Hepatocyte (in vitro differentiated cells): ENCODE data around the gene PABPN1L. TPM values are rescaled to one million over a fixed set of nuclear protein-coding genes. Genes with fewer than 3 reads are reported as not detected.
"Not testable (repeated sequence)": the region's sequence is repeated elsewhere in the genome, so short reads cannot be mapped to it uniquely, and the experiment has no call there.

Experiments used
- DNase-seq: peaks from one replicate; pipeline ENCODE4 v3.0.0-alpha.2; 2016; ENCODE audit warnings: low spot score
- H2AFZ ChIP-seq: fragments of 200-600 bp; sonication (generic); 2 replicates; pipeline ENCODE4 v1.6.0; 2016; ENCODE audit warnings: antibody characterized with exemption, mild to moderate bottlenecking
- H3K27ac ChIP-seq: fragments of 200-600 bp; sonication (generic); 2 replicates; pipeline ENCODE4 v1.5.1; 2016; ENCODE audit warnings: mild to moderate bottlenecking
- H3K27me3 ChIP-seq: fragments of 200-600 bp; sonication (generic); 2 replicates; pipeline ENCODE4 v1.6.1; 2016
- H3K36me3 ChIP-seq: fragments of 200-600 bp; sonication (generic); replicated peaks from 2 replicates; pipeline ENCODE4 v1.5.1; 2016; ENCODE audit warnings: low read depth; ENCODE audit not compliant: insufficient read depth
- H3K4me1 ChIP-seq: fragments of 200-600 bp; sonication (generic); 2 replicates; pipeline ENCODE4 v1.5.1; 2016; ENCODE audit warnings: mild to moderate bottlenecking, moderate library complexity; ENCODE audit not compliant: insufficient read depth
- H3K4me2 ChIP-seq: fragments of 200-600 bp; sonication (generic); 2 replicates; pipeline ENCODE4 v1.6.0; 2016
- H3K4me3 ChIP-seq: fragments of 200-600 bp; sonication (generic); 2 replicates; pipeline ENCODE4 v1.5.1; 2016; ENCODE audit warnings: mild to moderate bottlenecking
- H3K79me2 ChIP-seq: fragments of 200-600 bp; sonication (generic); 2 replicates; pipeline ENCODE4 v1.6.0; 2017; ENCODE audit warnings: mild to moderate bottlenecking
- H3K9me2 ChIP-seq: fragments of 200-600 bp; sonication (generic); replicated peaks from 2 replicates; pipeline ENCODE4 v1.6.0; 2017; ENCODE audit warnings: mild to moderate bottlenecking; ENCODE audit not compliant: insufficient read depth
- H3K9me3 ChIP-seq: fragments of 200-600 bp; sonication (generic); 2 replicates; pipeline ENCODE4 v1.5.1; 2016; ENCODE audit warnings: low read depth, mild to moderate bottlenecking
- H4K20me1 ChIP-seq: fragments of 200-600 bp; sonication (generic); 2 replicates; pipeline ENCODE4 v1.6.0; 2016; ENCODE audit warnings: mild to moderate bottlenecking; ENCODE audit not compliant: insufficient read depth, poor library complexity, severe bottlenecking
- CTCF ChIP-seq: fragments of 200-600 bp; sonication (generic); IDR thresholded peaks from 2 replicates; pipeline ENCODE4 v1.5.1; 2016; ENCODE audit warnings: antibody characterized with exemption, mild to moderate bottlenecking; ENCODE audit not compliant: poor library complexity
- EZH2 ChIP-seq: fragments of 200-600 bp; sonication (generic); IDR thresholded peaks from 2 replicates; pipeline ENCODE4 v1.6.1; 2016; ENCODE audit warnings: antibody characterized with exemption, mild to moderate bottlenecking, borderline replicate concordance
- EZH2phosphoT487 ChIP-seq: fragments of 200-600 bp; sonication (generic); IDR thresholded peaks from one replicate; pipeline ENCODE4 v1.6.1; 2018; ENCODE audit warnings: antibody characterized with exemption, mild to moderate bottlenecking, low read depth, moderate library complexity; ENCODE audit not compliant: unreplicated experiment, severe bottlenecking
- WGBS: methylation state at CpG from one replicate; pipeline ENCODE4 v1.1.6; 2016; ENCODE audit warnings: low lambda C conversion rate; ENCODE audit errors: missing lambda C conversion rate; 5-methylcytosine and 5-hydroxymethylcytosine counted together
- polyA plus RNA-seq: library from polyadenylated mRNA; unstranded; fragments of >200 nt; fragmentation: Nextera tagmentation; extraction: Ambion mirVana; gene quantifications from 2 replicates; pipeline ENCODE4 v1.2.1, GENCODE V29; 2016
- total RNA-seq: library from RNA; depleted of rRNA; stranded (reverse); fragments of >200 nt; gene quantifications from 2 replicates; pipeline ENCODE4 v1.2.3, GENCODE V29; 2014

The PABPN1L gene
- total and polyA plus RNA-seq, 2 experiments from 2014 or later, result not detected

- WGBS, result 91% methylated on average over 20 of the region's 21 CpGs
- H3K79me2 ChIP-seq, result no peaks in the 10 kb centered on the region
- H3K4me1 ChIP-seq, result no peaks in the 10 kb centered on the region
- H3K27ac ChIP-seq, result no peak overlapping the region
- no peaks in the 10 kb centered on the region for H3K9me2 ChIP-seq
- no peaks in the 10 kb centered on the region for H3K36me3 ChIP-seq
- H2AFZ ChIP-seq, result no peak overlapping the region
- H4K20me1 ChIP-seq, result no peaks in the 10 kb centered on the region
- no peak overlapping the region for H3K4me2 ChIP-seq
- TF ChIP-seq CTCF, result no peak
- no peak for TF ChIP-seq EZH2phosphoT487
- no peak overlapping the region for H3K4me3 ChIP-seq
- H3K9me3 ChIP-seq, result no peaks in the 10 kb centered on the region
- no peak for DNase-seq
- no peaks in the 10 kb centered on the region for H3K27me3 ChIP-seq
These were observed 28.3 kb upstream of the PABPN1L start for GRCh38 chr16:88894681-88895300.

- H2AFZ ChIP-seq, H3K27ac ChIP-seq, H3K4me1 ChIP-seq, H3K9me3 ChIP-seq, H3K4me3 ChIP-seq, H4K20me1 ChIP-seq, H3K27me3 ChIP-seq, H3K36me3 ChIP-seq, H3K79me2 ChIP-seq, H3K4me2 ChIP-seq, DNase-seq, H3K9me2 ChIP-seq: not testable (repeated sequence)
- 100% methylated on average over 3 of the region's 6 CpGs for WGBS
These were observed 27.8 kb upstream of the PABPN1L start for GRCh38 chr16:88894266-88894665.

- no peaks in the 10 kb centered on the region for H3K9me3 ChIP-seq
- H3K4me1 ChIP-seq, result no peaks in the 10 kb centered on the region
- no peak overlapping the region for H2AFZ ChIP-seq
- H3K36me3 ChIP-seq, result no peaks in the 10 kb centered on the region
- H3K4me3 ChIP-seq, result no peak overlapping the region
- no peak for DNase-seq
- H3K79me2 ChIP-seq, result no peaks in the 10 kb centered on the region
- no peaks in the 10 kb centered on the region for H3K9me2 ChIP-seq
- WGBS, result 90% methylated on average over 19 of the region's 19 CpGs
- no peak overlapping the region for H3K4me2 ChIP-seq
- no peaks in the 10 kb centered on the region for H4K20me1 ChIP-seq
- H3K27me3 ChIP-seq, result no peaks in the 10 kb centered on the region
- TF ChIP-seq EZH2 (no peak), EZH2phosphoT487 (no peak), CTCF (no peak)
- H3K27ac ChIP-seq, result no peak overlapping the region
These were observed 26.9 kb upstream of the PABPN1L start for GRCh38 chr16:88893127-88893968.

- no peak overlapping the region for H2AFZ ChIP-seq
- no peaks in the 10 kb centered on the region for H4K20me1 ChIP-seq
- H3K4me2 ChIP-seq, result no peak overlapping the region
- TF ChIP-seq CTCF (no peak), EZH2 (no peak), EZH2phosphoT487 (no peak)
- no peak overlapping the region for H3K4me3 ChIP-seq
- WGBS, result 91% methylated on average over 20 of the region's 20 CpGs
- H3K9me2 ChIP-seq, result no peaks in the 10 kb centered on the region
- no peaks in the 10 kb centered on the region for H3K27me3 ChIP-seq
- no peaks in the 10 kb centered on the region for H3K36me3 ChIP-seq
- H3K4me1 ChIP-seq, result peaks cover 8% of the 10 kb centered on the region
- H3K9me3 ChIP-seq, result no peaks in the 10 kb centered on the region
- H3K79me2 ChIP-seq, result no peaks in the 10 kb centered on the region
- H3K27ac ChIP-seq, result no peak overlapping the region
- no peak for DNase-seq
These were observed 25.6 kb upstream of the PABPN1L start for GRCh38 chr16:88892065-88892464.
